NCI-H128 (cell line): ENCODE results near the gene KRT16.
"Not testable (repeated sequence)": the region's sequence is repeated elsewhere in the genome, so short reads cannot be mapped to it uniquely, and the experiment has no call there.

ENCODE experiments used
- DNase-seq: peaks from one replicate; lab custom pipeline; 2025; ENCODE audit not compliant: unreplicated experiment; lab: John Stamatoyannopoulos, UW

Gene KRT16

GRCh38 chr17:41647940-41648410 lies 35.4 kb upstream of the KRT16 start:
- DNase-seq = peak; percentile 67

GRCh38 chr17:41647038-41647813 lies 34.7 kb upstream of the KRT16 start:
- DNase-seq = no peak

- no peak for DNase-seq
Observed at GRCh38 chr17:41642252-41643156, 29.9 kb upstream of the KRT16 start.

- DNase-seq = not testable (repeated sequence)
Observed at GRCh38 chr17:41640596-41640995, 28.0 kb upstream of the KRT16 start.

- DNase-seq = no peak
Observed at GRCh38 chr17:41639492-41640473, 27.2 kb upstream of the KRT16 start.

- DNase-seq = no peak
Observed at GRCh38 chr17:41638941-41639340, 26.4 kb upstream of the KRT16 start.

- no peak for DNase-seq
Observed at GRCh38 chr17:41638194-41638593, 25.6 kb upstream of the KRT16 start.

- no peak for DNase-seq
Observed at GRCh38 chr17:41636652-41637051, 24.1 kb upstream of the KRT16 start.

GRCh38 chr17:41635121-41636097 lies 22.8 kb upstream of the KRT16 start:
- DNase-seq = no peak

GRCh38 chr17:41634639-41635038 lies 22.1 kb upstream of the KRT16 start:
- no peak for DNase-seq

GRCh38 chr17:41633556-41634199 lies 21.1 kb upstream of the KRT16 start:
- no peak for DNase-seq

GRCh38 chr17:41632482-41633105 lies 20.0 kb upstream of the KRT16 start:
- no peak for DNase-seq

- no peak for DNase-seq
Observed at GRCh38 chr17:41631898-41632285, 19.3 kb upstream of the KRT16 start.

GRCh38 chr17:41631025-41631897 lies 18.7 kb upstream of the KRT16 start:
- DNase-seq = no peak

GRCh38 chr17:41629826-41630670 lies 17.5 kb upstream of the KRT16 start:
- DNase-seq = no peak

GRCh38 chr17:41629316-41629715 lies 16.7 kb upstream of the KRT16 start:
- DNase-seq = no peak
